OCI-LY1 (cell line): ENCODE measurements around the gene SOX15.

ENCODE experiments used
- H2AFZ ChIP-seq: fragments of 200-600 bp; sonication (generic), shearing (Covaris generic); 2 replicates; pipeline ENCODE4 v1.6.0; 2014; ENCODE audit warnings: antibody characterized with exemption, mild to moderate bottlenecking, low read length
- H3F3A ChIP-seq: fragments of 200-600 bp; sonication (generic), shearing (Covaris generic); 2 replicates; pipeline ENCODE4 v1.6.0; 2014; ENCODE audit warnings: mild to moderate bottlenecking, antibody characterized with exemption, low read length, moderate library complexity; ENCODE audit not compliant: insufficient read depth
- H3K27ac ChIP-seq: fragments of 200-600 bp; sonication (generic); 2 replicates; pipeline ENCODE4 v1.5.1; 2014; ENCODE audit warnings: low read length, mixed run types, mild to moderate bottlenecking, low read depth; ENCODE audit not compliant: poor library complexity, severe bottlenecking
- H3K27me3 ChIP-seq: fragments of 200-600 bp; sonication (generic); 2 replicates; pipeline ENCODE4 v1.6.0; 2014; ENCODE audit warnings: antibody characterized with exemption, mild to moderate bottlenecking, low read length, moderate library complexity; ENCODE audit not compliant: insufficient read depth
- H3K36me3 ChIP-seq: fragments of 200-600 bp; sonication (generic); 2 replicates; pipeline ENCODE4 v1.6.1; 2014; ENCODE audit warnings: mild to moderate bottlenecking, antibody characterized with exemption, low read length, moderate library complexity, mixed read lengths; ENCODE audit not compliant: insufficient read depth
- H3K4me1 ChIP-seq: fragments of 200-600 bp; sonication (generic); 2 replicates; pipeline ENCODE4 v1.5.1; 2014; ENCODE audit warnings: mild to moderate bottlenecking, low read length, moderate library complexity; ENCODE audit not compliant: insufficient read depth, severe bottlenecking
- H3K4me2 ChIP-seq: fragments of 200-600 bp; sonication (generic), shearing (Covaris generic); 2 replicates; pipeline ENCODE4 v1.6.1; 2014; ENCODE audit warnings: low read length
- H3K4me3 ChIP-seq: fragments of 200-600 bp; sonication (generic); 2 replicates; pipeline ENCODE4 v1.5.1; 2014; ENCODE audit warnings: low read length, low read depth, mild to moderate bottlenecking, mixed read lengths; ENCODE audit not compliant: poor library complexity, severe bottlenecking
- H3K79me2 ChIP-seq: fragments of 200-600 bp; shearing (Covaris generic); 2 replicates; pipeline ENCODE4 v1.6.1; 2016; ENCODE audit warnings: mixed run types, low read length, mixed read lengths; ENCODE audit not compliant: insufficient read depth
- H3K9ac ChIP-seq: fragments of 200-600 bp; sonication (generic), shearing (Covaris generic); 2 replicates; pipeline ENCODE4 v1.6.1; 2014; ENCODE audit warnings: mild to moderate bottlenecking, low read length, mixed read lengths
- H3K9me2 ChIP-seq: fragments of 200-600 bp; sonication (generic), shearing (Covaris generic); 2 replicates; pipeline ENCODE4 v1.6.1; 2014; ENCODE audit warnings: low read depth, mild to moderate bottlenecking, low read length, mixed read lengths
- H3K9me3 ChIP-seq: fragments of 200-600 bp; shearing (Covaris generic); 2 replicates; pipeline ENCODE4 v1.6.1; 2014; ENCODE audit warnings: low read length, mixed read lengths
- H4K20me1 ChIP-seq: fragments of 200-600 bp; sonication (generic), shearing (Covaris generic); 2 replicates; pipeline ENCODE4 v1.6.0; 2016; ENCODE audit warnings: mild to moderate bottlenecking, low read length; ENCODE audit not compliant: insufficient read depth
- CTCF ChIP-seq: fragments of 200-600 bp; sonication (generic), shearing (Covaris generic); IDR thresholded peaks from 2 replicates; pipeline ENCODE4 v1.5.1; 2017; ENCODE audit warnings: mild to moderate bottlenecking, antibody characterized with exemption, low read length, moderate library complexity, mixed read lengths
- EZH2 ChIP-seq: fragments of 200-600 bp; sonication (generic), shearing (Covaris generic); IDR thresholded peaks from 2 replicates; pipeline ENCODE4 v1.8.0; 2017; ENCODE audit warnings: borderline replicate concordance, mixed run types, mild to moderate bottlenecking, antibody characterized with exemption, low read length, moderate library complexity, mixed read lengths

The SOX15 gene

GRCh38 chr17:7572588-7573323, 17.1 kb downstream of the SOX15 start:
- Histone ChIP-seq H3K9me2 (no peaks in the 10 kb centered on the region), H4K20me1 (peaks cover 5% of the 10 kb centered on the region; the same call in 1 of the 2 replicates), H3K9ac (peak overlapping the region; percentile 97), H3K4me1 (peaks cover 29% of the 10 kb centered on the region), H3K27me3 (no peaks in the 10 kb centered on the region), H2AFZ (no peak overlapping the region), H3K36me3 (peaks cover 85% of the 10 kb centered on the region), H3F3A (peaks cover 27% of the 10 kb centered on the region), H3K9me3 (no peaks in the 10 kb centered on the region), H3K4me3 (peak overlapping the region; percentile 94), H3K27ac (peak overlapping the region; percentile 90), H3K4me2 (peak overlapping the region; percentile 90), H3K79me2 (peaks cover 28% of the 10 kb centered on the region)
- TF ChIP-seq CTCF, result no peak
- no peak for TF ChIP-seq EZH2

- Histone ChIP-seq H3F3A (peaks cover 25% of the 10 kb centered on the region), H2AFZ (no peak overlapping the region)
- no peak for TF ChIP-seq CTCF
- no peak for TF ChIP-seq EZH2
Measured at GRCh38 chr17:7572338-7572587, 17.6 kb downstream of the SOX15 start.

GRCh38 chr17:7570351-7570750, 19.5 kb downstream of the SOX15 start:
- Histone ChIP-seq H3K27ac (no peak overlapping the region), H3K4me2 (no peak overlapping the region), H3K9me2 (no peaks in the 10 kb centered on the region), H3F3A (peaks cover 10% of the 10 kb centered on the region; the same call in 1 of the 2 replicates), H3K4me1 (peaks cover 22% of the 10 kb centered on the region), H4K20me1 (peaks cover 5% of the 10 kb centered on the region; the same call in 1 of the 2 replicates), H3K9me3 (no peaks in the 10 kb centered on the region), H3K36me3 (peaks cover 84% of the 10 kb centered on the region), H3K27me3 (no peaks in the 10 kb centered on the region), H2AFZ (no peak overlapping the region), H3K4me3 (no peak overlapping the region), H3K9ac (no peak overlapping the region), H3K79me2 (peaks cover 27% of the 10 kb centered on the region)
- TF ChIP-seq EZH2, result no peak
- no peak for TF ChIP-seq CTCF

More at GRCh38 chr17:7572338-7572587, 17.6 kb downstream of the SOX15 start:
- peak overlapping the region; percentile 94 for H3K4me3 ChIP-seq
- H3K27me3 ChIP-seq, result no peaks in the 10 kb centered on the region
- H3K9me3 ChIP-seq, result no peaks in the 10 kb centered on the region
- peak overlapping the region; percentile 85 for H3K4me2 ChIP-seq
- H3K9me2 ChIP-seq, result no peaks in the 10 kb centered on the region
- peak overlapping the region; percentile 61 for H3K27ac ChIP-seq
- peaks cover 28% of the 10 kb centered on the region for H3K79me2 ChIP-seq
- H4K20me1 ChIP-seq, result peaks cover 5% of the 10 kb centered on the region; the same call in 1 of the 2 replicates
- H3K9ac ChIP-seq, result peak overlapping the region; percentile 93
- peaks cover 29% of the 10 kb centered on the region for H3K4me1 ChIP-seq
- peaks cover 85% of the 10 kb centered on the region for H3K36me3 ChIP-seq
